KMS-11 (cell line): ENCODE results near the gene SIGLEC9.

Source experiments
- H2AFZ ChIP-seq: fragments of 200-600 bp; sonication (generic); 2 replicates; pipeline ENCODE4 v1.6.1; 2016; ENCODE audit warnings: antibody characterized with exemption, mixed run types, low read depth
- H3K27ac ChIP-seq: fragments of 200-600 bp; sonication (generic); 2 replicates; pipeline ENCODE4 v1.6.1; 2016; ENCODE audit warnings: mild to moderate bottlenecking, mixed run types
- H3K27me3 ChIP-seq: fragments of 200-600 bp; sonication (generic); 2 replicates; pipeline ENCODE4 v1.6.1; 2017; ENCODE audit warnings: mild to moderate bottlenecking, low read depth, mixed run types, moderate library complexity; ENCODE audit not compliant: insufficient read depth
- H3K36me3 ChIP-seq: fragments of 200-600 bp; sonication (generic); 2 replicates; pipeline ENCODE4 v1.6.1; 2017; ENCODE audit warnings: mild to moderate bottlenecking, mixed run types; ENCODE audit not compliant: insufficient read depth
- H3K4me1 ChIP-seq: fragments of 200-600 bp; sonication (generic); 2 replicates; pipeline ENCODE4 v1.6.1; 2016; ENCODE audit warnings: mild to moderate bottlenecking, low read depth, mixed run types; ENCODE audit not compliant: poor library complexity, severe bottlenecking
- H3K4me2 ChIP-seq: fragments of 200-600 bp; sonication (generic); 2 replicates; pipeline ENCODE4 v1.7.0; 2016; ENCODE audit warnings: mild to moderate bottlenecking, mixed run types
- H3K4me3 ChIP-seq: fragments of 200-600 bp; sonication (generic); IDR thresholded peaks from 2 replicates; pipeline ENCODE4 v1.6.1; 2017; ENCODE audit warnings: low read depth, low read length, mixed read lengths; ENCODE audit not compliant: insufficient read depth
- H3K79me2 ChIP-seq: fragments of 200-600 bp; sonication (generic); 2 replicates; pipeline ENCODE4 v1.6.1; 2016; ENCODE audit warnings: low read depth, mixed run types; ENCODE audit not compliant: insufficient read depth
- H3K9ac ChIP-seq: fragments of 200-600 bp; sonication (generic); 2 replicates; pipeline ENCODE4 v1.6.1; 2016; ENCODE audit warnings: mild to moderate bottlenecking, mixed run types
- H4K20me1 ChIP-seq: fragments of 200-600 bp; sonication (generic); 2 replicates; pipeline ENCODE4 v1.6.1; 2016; ENCODE audit warnings: mild to moderate bottlenecking, mixed run types; ENCODE audit not compliant: insufficient read depth
- CTCF ChIP-seq: fragments of 200-600 bp; sonication (generic); conservative IDR thresholded peaks from 2 replicates; pipeline ENCODE4 v1.6.1; 2017; ENCODE audit warnings: low read depth, mild to moderate bottlenecking, antibody characterized with exemption, low read length, moderate library complexity, mixed read lengths

SIGLEC9 gene

GRCh38 chr19:51083181-51083580 is 41.5 kb upstream of the SIGLEC9 start:
- Histone ChIP-seq H3K27ac (no peak overlapping the region), H3K36me3 (no peaks in the 10 kb centered on the region), H3K4me3 (no peak overlapping the region), H3K79me2 (no peaks in the 10 kb centered on the region), H3K27me3 (peaks cover 24% of the 10 kb centered on the region; the same call in 1 of the 2 replicates), H3K4me2 (no peak overlapping the region), H3K4me1 (no peaks in the 10 kb centered on the region), H2AFZ (no peak overlapping the region), H4K20me1 (no peaks in the 10 kb centered on the region), H3K9ac (no peak overlapping the region)
- no peak for TF ChIP-seq CTCF

- no peak for TF ChIP-seq CTCF
- no peak overlapping the region for H3K4me3 ChIP-seq
- H3K27ac ChIP-seq = no peak overlapping the region
- H3K79me2 ChIP-seq = no peaks in the 10 kb centered on the region
- H2AFZ ChIP-seq = no peak overlapping the region
- peaks cover 24% of the 10 kb centered on the region; the same call in 1 of the 2 replicates for H3K27me3 ChIP-seq
- no peaks in the 10 kb centered on the region for H3K36me3 ChIP-seq
- no peak overlapping the region for H3K9ac ChIP-seq
- H3K4me1 ChIP-seq = no peaks in the 10 kb centered on the region
- no peaks in the 10 kb centered on the region for H4K20me1 ChIP-seq
- H3K4me2 ChIP-seq = no peak overlapping the region
Measured at GRCh38 chr19:51083783-51084182, 40.9 kb upstream of the SIGLEC9 start.

GRCh38 chr19:51084505-51084904 is 40.2 kb upstream of the SIGLEC9 start:
- H3K4me2 ChIP-seq = no peak overlapping the region
- no peak for TF ChIP-seq CTCF
- H4K20me1 ChIP-seq = no peaks in the 10 kb centered on the region
- H3K27ac ChIP-seq = no peak overlapping the region
- H3K4me1 ChIP-seq = no peaks in the 10 kb centered on the region
- peaks cover 24% of the 10 kb centered on the region; the same call in 1 of the 2 replicates for H3K27me3 ChIP-seq
- no peaks in the 10 kb centered on the region for H3K79me2 ChIP-seq
- H3K36me3 ChIP-seq = no peaks in the 10 kb centered on the region
- no peak overlapping the region for H3K9ac ChIP-seq
- no peak overlapping the region for H3K4me3 ChIP-seq
- H2AFZ ChIP-seq = no peak overlapping the region

GRCh38 chr19:51086153-51086850 is 38.4 kb upstream of the SIGLEC9 start:
- no peaks in the 10 kb centered on the region for H3K79me2 ChIP-seq
- no peaks in the 10 kb centered on the region for H3K4me1 ChIP-seq
- TF ChIP-seq CTCF = no peak
- H3K9ac ChIP-seq = no peak overlapping the region
- H3K27ac ChIP-seq = no peak overlapping the region
- H3K4me2 ChIP-seq = no peak overlapping the region
- H3K4me3 ChIP-seq = no peak overlapping the region
- H3K27me3 ChIP-seq = peaks cover 10% of the 10 kb centered on the region; the same call in 1 of the 2 replicates
- no peaks in the 10 kb centered on the region for H3K36me3 ChIP-seq
- no peak overlapping the region for H2AFZ ChIP-seq
- no peaks in the 10 kb centered on the region for H4K20me1 ChIP-seq
